Hepatocyte (in vitro differentiated cells): Measurements from ENCODE around the gene LAG3.

Source experiments
- CTCF ChIP-seq: fragments of 200-600 bp; sonication (generic); IDR thresholded peaks from 2 replicates; pipeline ENCODE4 v1.5.1; 2016; ENCODE audit warnings: antibody characterized with exemption, mild to moderate bottlenecking; ENCODE audit not compliant: poor library complexity
- EZH2 ChIP-seq: fragments of 200-600 bp; sonication (generic); IDR thresholded peaks from 2 replicates; pipeline ENCODE4 v1.6.1; 2016; ENCODE audit warnings: antibody characterized with exemption, mild to moderate bottlenecking, borderline replicate concordance

GRCh38 chr12:6791931-6792520 lies 19.7 kb downstream of the LAG3 start:
- TF ChIP-seq CTCF (no peak), EZH2 (no peak)
